ENCODE data around the gene MVB12B.

Gene MVB12B

DNA sequence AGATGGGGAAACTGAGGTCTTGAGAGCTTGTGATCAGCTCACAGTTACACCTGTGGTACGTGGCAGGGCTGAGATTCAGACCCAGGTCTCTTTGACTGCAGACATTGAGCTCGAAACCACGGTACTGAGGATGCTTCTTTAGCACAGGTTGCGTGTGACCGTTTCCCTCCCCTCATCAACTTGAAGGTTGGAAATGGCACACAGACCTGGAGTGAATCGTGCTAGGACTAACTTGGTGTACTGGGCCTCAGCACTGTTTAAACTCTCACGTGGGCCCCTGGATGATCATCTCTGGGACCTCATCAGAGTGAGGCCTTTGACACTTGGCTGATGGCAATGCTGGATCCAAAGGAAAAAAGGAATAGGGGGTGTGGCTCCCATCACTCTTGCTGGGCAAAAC is 106.0 kb downstream of the MVB12B start:
- no peak for TF ChIP-seq GATA2 (IDR thresholded peaks at IDR 0.05; ENCODE audit: low read depth, low read length)
- TF ChIP-seq GATA3 (IDR thresholded peaks at IDR 0.05; ENCODE audit: low read depth, low read length), result no peak

DNA sequence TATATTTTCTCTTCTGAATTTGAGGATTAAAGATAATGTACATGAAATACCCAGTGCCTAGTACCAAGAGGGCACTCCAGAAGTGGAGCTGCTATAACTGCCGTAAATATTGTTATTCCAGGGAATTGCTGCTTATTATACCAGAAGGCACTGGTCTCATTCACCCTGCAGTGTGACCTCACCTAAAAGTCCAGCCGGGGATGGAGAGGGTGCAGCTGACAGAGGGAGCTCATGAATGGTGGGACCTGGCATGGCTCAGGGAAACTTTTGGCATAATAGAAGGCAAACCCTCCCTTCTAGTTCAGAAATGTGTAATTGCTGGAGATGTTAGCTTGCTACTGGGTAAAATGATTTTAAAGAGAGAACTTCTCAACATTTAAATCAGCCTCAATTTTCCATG is 108.5 kb downstream of the MVB12B start:
- TF ChIP-seq GATA3 (IDR thresholded peaks at IDR 0.05; ENCODE audit: low read depth, low read length) (no peak), GATA2 (IDR thresholded peaks at IDR 0.05; ENCODE audit: low read depth, low read length) (no peak)

DNA sequence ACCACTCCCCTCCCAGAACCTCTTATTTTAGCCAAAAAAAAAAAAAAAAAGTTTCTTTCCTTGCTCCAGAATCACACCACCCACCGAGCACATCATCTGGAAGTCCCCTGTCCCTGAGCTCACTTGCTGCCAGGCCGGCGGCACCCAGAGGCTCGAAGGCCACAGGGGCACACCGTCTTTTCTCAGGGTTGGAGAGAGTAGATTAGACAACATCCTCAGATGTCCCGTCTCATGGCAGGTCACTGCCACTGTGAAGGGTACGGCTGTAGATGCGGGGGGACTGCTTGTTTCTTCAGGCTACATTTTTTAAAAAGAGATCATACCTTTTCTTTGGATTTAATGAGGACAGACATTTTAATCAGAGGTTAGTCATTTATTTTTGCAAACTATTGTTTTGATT is 109.0 kb downstream of the MVB12B start:
- TF ChIP-seq GATA3 (IDR thresholded peaks at IDR 0.05; ENCODE audit: low read depth, low read length) (no peak), GATA2 (IDR thresholded peaks at IDR 0.05; ENCODE audit: low read depth, low read length) (no peak)

DNA sequence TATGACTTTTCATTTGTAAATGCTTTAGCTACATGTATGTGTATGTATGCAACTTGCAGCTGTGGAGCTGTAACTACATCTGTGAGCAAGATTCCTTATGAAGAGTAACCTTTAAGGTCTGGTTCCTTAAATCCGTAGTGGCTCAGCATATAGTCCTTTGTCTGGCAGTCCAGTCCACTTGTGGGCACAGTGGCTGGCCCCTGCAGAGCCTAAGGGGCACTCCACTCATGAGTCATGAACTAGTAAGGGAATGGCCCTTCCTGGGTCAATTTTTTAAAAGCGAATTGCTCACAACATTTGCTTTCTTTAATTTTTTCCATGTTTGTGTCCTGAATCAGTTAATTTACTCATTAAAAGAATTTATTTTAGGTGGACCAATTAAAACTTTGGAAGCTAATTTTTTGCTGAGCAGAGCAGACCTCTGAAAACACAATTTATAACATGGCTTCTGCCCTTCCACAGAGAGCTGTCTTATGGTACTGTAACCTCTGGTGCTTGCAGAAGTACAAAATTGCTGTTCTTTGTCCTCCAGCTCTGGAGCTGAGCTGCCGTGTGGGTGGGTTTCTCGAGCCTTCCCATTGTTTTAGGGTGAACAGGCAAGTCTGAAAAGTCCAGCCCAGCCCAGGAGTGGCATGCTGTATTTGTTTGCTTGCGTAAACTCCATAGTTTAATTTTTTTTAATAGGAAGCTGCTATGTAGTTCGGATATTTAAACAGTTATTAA is 110.1 kb downstream of the MVB12B start:
- TF ChIP-seq GATA2 (IDR thresholded peaks at IDR 0.05; ENCODE audit: low read depth, low read length) (no peak), GATA3 (IDR thresholded peaks at IDR 0.05; ENCODE audit: low read depth, low read length) (no peak)

DNA sequence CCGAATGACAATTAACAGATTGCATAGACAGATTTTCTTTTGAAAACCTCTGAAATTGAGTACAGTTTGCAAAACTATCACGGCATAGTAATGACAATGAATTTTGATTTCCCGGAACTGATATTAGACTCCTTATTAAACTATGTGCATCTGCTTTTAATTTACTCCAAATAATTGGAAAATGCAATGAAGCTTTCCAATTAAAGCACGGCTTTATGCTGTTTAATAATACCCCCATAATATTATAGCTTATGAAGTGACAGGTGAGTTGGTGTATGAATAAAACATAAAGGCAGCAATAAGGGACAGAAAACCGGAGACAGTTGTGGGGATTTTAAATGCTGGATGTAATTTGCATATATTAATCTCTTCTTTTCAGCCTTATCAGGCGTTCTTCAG is 110.6 kb downstream of the MVB12B start:
- no peak for TF ChIP-seq GATA3 (IDR thresholded peaks at IDR 0.05; ENCODE audit: low read depth, low read length)
- no peak for TF ChIP-seq GATA2 (IDR thresholded peaks at IDR 0.05; ENCODE audit: low read depth, low read length)

DNA sequence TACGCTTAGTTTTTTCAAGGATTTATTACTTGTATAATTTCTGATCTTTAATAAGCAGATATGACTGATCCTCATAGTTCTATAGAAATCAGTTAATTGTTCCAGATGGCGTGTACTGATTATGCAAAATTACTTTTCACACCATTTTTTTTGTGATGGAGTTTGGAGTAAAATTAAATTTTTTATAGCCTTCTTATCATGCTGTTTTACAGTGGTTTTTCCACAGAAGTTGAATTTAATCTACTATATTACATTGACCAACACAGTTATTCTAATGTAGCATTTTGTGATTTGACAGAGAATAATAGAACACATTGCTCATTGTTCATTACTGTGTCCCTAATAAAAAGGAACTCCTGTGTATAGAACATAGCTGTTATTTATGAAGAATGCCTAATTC is 111.1 kb downstream of the MVB12B start:
- TF ChIP-seq GATA2 (IDR thresholded peaks at IDR 0.05; ENCODE audit: low read depth, low read length), result no peak
- TF ChIP-seq GATA3 (IDR thresholded peaks at IDR 0.05; ENCODE audit: low read depth, low read length), result no peak

DNA sequence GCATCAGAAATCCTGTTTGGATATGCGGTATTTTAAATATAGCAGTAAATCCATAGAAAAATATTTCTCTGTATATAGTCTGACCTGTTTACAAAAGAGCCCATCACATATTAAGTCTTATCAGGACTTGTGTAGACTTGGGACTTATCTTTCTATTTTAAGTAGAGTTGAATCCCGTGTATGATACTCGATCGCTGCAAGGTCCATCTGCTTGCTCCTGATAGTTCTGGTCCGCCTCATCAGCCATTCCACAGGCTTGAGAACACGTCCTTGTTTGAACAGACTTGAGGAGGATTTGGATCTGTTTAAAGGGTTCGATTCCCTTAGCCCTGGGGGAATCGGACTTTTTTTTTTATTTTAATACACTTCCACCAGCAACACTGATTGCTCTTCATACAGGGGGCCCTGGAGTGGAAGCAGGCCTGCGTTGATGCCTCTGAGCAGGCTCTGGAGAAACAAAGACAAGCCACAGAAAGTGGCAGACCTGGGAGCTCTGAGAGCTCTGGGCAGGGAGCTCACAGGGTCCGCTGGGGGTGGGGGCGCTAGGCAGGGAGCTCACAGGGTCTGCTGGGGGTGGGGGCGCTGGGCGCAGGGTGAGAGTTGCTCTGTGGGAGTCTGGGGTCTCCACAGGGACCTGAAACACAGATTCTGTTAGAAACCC is 112.2 kb downstream of the MVB12B start:
- TF ChIP-seq GATA3 (IDR thresholded peaks at IDR 0.05; ENCODE audit: low read depth, low read length) (no peak), GATA2 (IDR thresholded peaks at IDR 0.05; ENCODE audit: low read depth, low read length) (no peak)

DNA sequence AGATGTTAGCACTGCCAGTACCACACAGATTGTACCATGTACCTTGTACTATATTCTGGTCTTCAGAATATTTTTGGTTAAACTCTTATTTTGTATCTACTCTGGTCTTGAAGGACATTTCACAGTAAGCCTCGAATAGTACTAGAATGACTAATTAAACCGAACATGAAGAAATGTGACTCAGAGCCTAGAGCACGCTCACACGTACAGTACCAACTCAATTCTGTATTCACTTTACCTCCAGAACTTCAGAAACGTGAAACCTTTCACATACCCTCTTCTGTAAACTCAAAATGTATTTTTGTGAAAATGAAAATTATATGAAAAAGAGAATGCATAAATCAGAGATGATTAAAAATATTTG is 112.8 kb downstream of the MVB12B start:
- TF ChIP-seq GATA3 (IDR thresholded peaks at IDR 0.05; ENCODE audit: low read depth, low read length) (no peak), GATA2 (IDR thresholded peaks at IDR 0.05; ENCODE audit: low read depth, low read length) (no peak)

DNA sequence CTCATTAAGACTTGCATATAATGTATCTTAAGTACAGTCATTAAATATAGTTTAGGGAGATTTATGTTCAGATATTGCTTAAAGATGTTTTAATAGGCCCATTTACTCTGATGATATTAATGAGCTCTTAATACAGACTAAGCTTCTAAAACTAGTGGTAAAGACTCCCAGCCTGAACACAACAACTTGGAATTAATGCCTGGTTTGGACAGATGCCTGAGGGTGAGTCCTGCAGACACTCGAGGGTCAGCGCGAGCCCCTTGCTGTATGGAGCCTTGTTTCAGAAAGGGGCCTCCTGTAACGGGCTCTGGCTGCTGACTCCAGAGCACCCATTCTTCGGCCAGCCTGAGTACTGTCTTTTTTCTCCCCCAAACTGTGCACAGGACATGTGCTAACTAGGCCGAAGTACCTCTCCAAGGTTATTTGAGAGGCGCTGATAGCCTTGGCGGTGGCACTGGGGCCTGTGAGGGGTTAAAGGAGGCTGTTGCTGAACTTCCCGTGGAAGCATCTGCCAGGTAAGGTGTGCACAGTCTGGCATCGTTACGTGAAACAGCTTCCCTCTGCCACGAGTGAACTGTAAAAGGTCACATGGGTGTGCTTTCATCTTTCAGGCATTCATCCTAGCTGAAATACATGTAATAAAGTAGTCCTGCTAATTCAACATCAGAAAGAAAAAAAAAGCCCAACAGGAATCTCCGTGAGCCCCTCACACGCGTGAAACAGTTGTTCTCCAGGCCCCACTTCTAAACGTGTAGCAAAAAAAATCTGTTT is 113.4 kb downstream of the MVB12B start:
- TF ChIP-seq GATA2 (IDR thresholded peaks at IDR 0.05; ENCODE audit: low read depth, low read length), result no peak
- no peak for TF ChIP-seq GATA3 (IDR thresholded peaks at IDR 0.05; ENCODE audit: low read depth, low read length)

DNA sequence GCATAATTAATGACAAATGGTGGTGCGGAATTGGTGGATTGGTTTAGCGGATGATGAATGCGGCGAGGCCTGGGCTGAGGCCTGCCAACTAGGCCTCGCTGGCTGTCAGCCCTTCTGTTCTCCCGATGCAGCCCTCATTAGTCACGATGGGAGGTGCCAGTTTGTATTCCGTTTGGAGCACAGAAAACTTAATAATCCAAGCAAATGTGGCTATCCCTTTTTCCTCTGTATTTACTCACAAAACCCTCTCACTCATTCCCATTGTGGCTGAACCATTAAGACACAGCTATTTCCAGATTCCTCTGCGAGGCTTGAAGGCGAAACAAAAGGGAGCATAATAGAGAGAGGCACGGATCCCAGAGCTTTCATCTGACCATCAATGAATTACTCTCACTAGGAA is 114.3 kb downstream of the MVB12B start:
- TF ChIP-seq GATA2 (IDR thresholded peaks at IDR 0.05; ENCODE audit: low read depth, low read length) (no peak), GATA3 (IDR thresholded peaks at IDR 0.05; ENCODE audit: low read depth, low read length) (no peak)

DNA sequence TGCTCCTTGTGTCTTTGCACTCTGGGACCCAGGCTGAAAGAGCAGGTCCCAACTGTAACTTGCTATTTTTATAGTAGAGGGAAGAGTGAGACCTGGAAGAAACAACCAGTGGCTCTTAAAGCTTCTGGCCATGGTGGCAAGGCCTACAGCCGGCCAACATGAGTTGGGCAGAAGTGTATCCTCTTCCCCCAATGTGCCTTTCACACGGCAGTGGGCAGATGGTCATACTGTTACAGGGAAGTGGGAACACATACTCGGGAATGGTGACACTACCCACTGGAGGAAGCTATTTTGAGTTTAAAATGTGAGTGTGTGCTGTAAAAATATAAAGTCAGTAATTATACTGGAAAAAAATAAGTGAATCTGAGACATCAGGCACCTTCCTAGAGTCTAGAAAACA is 116.0 kb downstream of the MVB12B start:
- TF ChIP-seq GATA3 (IDR thresholded peaks at IDR 0.05; ENCODE audit: low read depth, low read length) (no peak), GATA2 (IDR thresholded peaks at IDR 0.05; ENCODE audit: low read depth, low read length) (no peak)

DNA sequence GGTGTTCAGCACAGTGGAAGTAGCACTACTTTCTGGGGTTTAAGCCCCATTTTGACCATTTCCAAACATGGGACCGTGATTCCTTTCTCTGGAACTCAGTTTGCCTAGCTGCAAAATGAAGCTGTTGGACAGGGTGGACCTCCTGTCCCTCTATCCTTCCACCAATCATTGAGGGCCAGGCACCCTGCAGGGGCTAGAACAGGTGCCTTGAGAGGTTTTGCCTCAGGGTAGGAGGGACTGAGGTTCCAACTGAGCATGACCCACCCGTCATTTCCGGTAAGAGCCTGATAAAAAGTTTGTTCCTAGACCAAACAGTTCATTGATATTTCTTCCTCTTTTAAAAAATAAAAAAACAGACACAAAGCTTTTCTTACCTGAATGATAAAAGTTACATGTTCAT is 116.5 kb downstream of the MVB12B start:
- TF ChIP-seq GATA3 (IDR thresholded peaks at IDR 0.05; ENCODE audit: low read depth, low read length) (no peak), GATA2 (IDR thresholded peaks at IDR 0.05; ENCODE audit: low read depth, low read length) (no peak)

DNA sequence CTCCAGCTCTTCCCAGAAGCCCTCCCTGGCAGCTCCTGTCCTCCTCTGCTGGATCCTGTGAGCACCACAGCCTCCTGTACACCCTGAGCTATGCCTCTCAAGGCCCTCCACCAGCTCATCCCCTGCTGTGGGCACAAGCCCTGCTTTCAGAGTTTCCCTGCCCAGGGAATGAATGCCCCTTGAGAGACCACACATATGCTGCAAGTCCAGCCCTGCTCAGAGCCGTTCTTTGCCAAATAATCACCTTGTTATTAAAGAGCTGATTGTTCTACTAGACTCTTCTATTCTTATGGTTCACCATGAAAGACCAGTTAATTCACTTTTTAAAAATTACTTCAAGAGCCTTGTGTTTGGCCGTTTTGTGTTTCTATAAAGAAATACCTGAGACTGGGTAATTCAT is 121.5 kb downstream of the MVB12B start:
- no peak for TF ChIP-seq GATA2 (IDR thresholded peaks at IDR 0.05; ENCODE audit: low read depth, low read length)
- no peak for TF ChIP-seq GATA3 (IDR thresholded peaks at IDR 0.05; ENCODE audit: low read depth, low read length)

DNA sequence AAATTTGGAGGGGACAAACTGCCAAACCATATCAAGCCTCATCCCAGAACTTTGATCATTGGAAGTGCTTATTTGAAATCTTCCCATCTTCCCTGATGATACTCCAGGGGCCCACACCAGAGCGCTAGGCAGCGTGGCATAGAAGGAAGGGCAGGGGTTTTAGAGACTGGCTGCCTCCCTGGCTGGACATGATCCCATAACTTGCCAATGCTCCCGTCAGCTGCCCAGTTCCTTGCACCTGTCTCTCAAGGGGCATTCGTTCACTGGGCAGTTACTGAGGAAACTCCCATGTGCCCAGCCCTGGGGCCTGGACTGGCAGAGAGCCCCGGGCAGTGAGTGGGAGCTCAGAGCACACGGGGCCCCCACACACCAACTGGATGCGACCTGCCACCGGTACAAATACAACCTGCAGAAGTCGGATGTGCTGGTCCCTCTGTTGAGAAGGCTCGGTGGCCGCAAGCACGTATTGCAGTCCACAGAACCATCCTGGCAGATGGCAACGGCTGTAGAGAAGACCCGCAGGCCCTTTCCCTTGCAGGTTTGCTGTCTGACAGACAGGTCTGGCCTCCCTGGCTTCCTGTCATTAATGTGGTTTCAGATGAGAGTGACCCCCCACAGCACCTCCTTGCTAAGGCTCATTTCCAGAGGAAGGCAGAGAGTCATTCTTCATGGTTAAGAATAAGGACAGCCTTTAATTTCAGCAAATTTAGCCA is 122.4 kb downstream of the MVB12B start:
- no peak for TF ChIP-seq GATA3 (IDR thresholded peaks at IDR 0.05; ENCODE audit: low read depth, low read length)
